Brain microvascular endothelial cell (primary cell): ENCODE data around the gene DSTN.

Source experiments
- DNase-seq: peaks from one replicate; pipeline ENCODE4 v3.0.0-alpha.2; 2020
- H3K27ac ChIP-seq: fragments of 250-450 bp; sonication (Bioruptor Pico); 2 replicates; pipeline ENCODE4 v1.5.1; 2020; ENCODE audit warnings: mild to moderate bottlenecking, moderate library complexity
- H3K27me3 ChIP-seq: fragments of 250-450 bp; sonication (Bioruptor Pico); replicated peaks from 2 replicates; pipeline ENCODE4 v1.5.1; 2020; ENCODE audit warnings: mild to moderate bottlenecking
- H3K36me3 ChIP-seq: fragments of 250-450 bp; sonication (Bioruptor Pico); replicated peaks from 2 replicates; pipeline ENCODE4 v1.5.1; 2020; ENCODE audit warnings: mild to moderate bottlenecking
- H3K4me3 ChIP-seq: 2 replicates; pipeline ENCODE4 v1.5.1; 2011; ENCODE audit warnings: low read depth, mild to moderate bottlenecking, control low read depth, low read length, moderate library complexity
- CTCF ChIP-seq: IDR thresholded peaks from 2 replicates; pipeline ENCODE4 v1.5.1; 2011; ENCODE audit warnings: low read depth, mild to moderate bottlenecking, moderate library complexity, low read length, control low read depth, inconsistent platforms; ENCODE audit errors: missing control alignments
- in situ Hi-C: cut with HindIII; loops from 2 replicates; pipeline ENCODE4 v1.10.0; 2017; ENCODE audit warnings: low sequenced_read_pairs, low pct_ligation_motif_present

The DSTN gene

GRCh38 chr20:17614812-17615644 is 45.2 kb downstream of the DSTN start:
- no peak for TF ChIP-seq CTCF
- Histone ChIP-seq H3K27me3 (no peaks in the 10 kb centered on the region), H3K27ac (no peak overlapping the region), H3K4me3 (no peak overlapping the region), H3K36me3 (peaks cover 66% of the 10 kb centered on the region)
- in situ Hi-C loops, result no loop called here
- DNase-seq, result no peak

- no peak for DNase-seq
- no peak for TF ChIP-seq CTCF
- in situ Hi-C loops, result no loop called here
- Histone ChIP-seq H3K36me3 (peaks cover 74% of the 10 kb centered on the region), H3K4me3 (no peak overlapping the region), H3K27ac (no peak overlapping the region), H3K27me3 (no peaks in the 10 kb centered on the region)
Measured at GRCh38 chr20:17615645-17616479, 46.0 kb downstream of the DSTN start.

- no peak for DNase-seq
- no peak overlapping the region for H3K27ac ChIP-seq
- in situ Hi-C loops, result no loop called here
- no peaks in the 10 kb centered on the region for H3K27me3 ChIP-seq
- no peak overlapping the region for H3K4me3 ChIP-seq
- H3K36me3 ChIP-seq, result peaks cover 82% of the 10 kb centered on the region
- TF ChIP-seq CTCF, result no peak
Measured at GRCh38 chr20:17616480-17617211, 46.8 kb downstream of the DSTN start.

GRCh38 chr20:17617212-17617867 is 47.5 kb downstream of the DSTN start:
- in situ Hi-C loops, result no loop called here
- H3K36me3 ChIP-seq, result peaks cover 89% of the 10 kb centered on the region
- TF ChIP-seq CTCF, result peak; percentile 69
- no peaks in the 10 kb centered on the region for H3K27me3 ChIP-seq
- no peak for DNase-seq
- H3K4me3 ChIP-seq, result no peak overlapping the region
- no peak overlapping the region for H3K27ac ChIP-seq

- H3K27ac ChIP-seq, result no peak overlapping the region
- TF ChIP-seq CTCF, result no peak
- no peak for DNase-seq
- in situ Hi-C loops, result no loop called here
- no peaks in the 10 kb centered on the region for H3K27me3 ChIP-seq
- no peak overlapping the region for H3K4me3 ChIP-seq
- peaks cover 94% of the 10 kb centered on the region for H3K36me3 ChIP-seq
Measured at GRCh38 chr20:17617868-17618672, 48.2 kb downstream of the DSTN start.
